Activated naive CD4-positive, alpha-beta T cell treated with anti-CD3 and anti-CD28 coated beads, Interleukin-2, amount 50 U/mL, for 72 hours (primary cell): ENCODE data around the gene PSMA3. TPM values are rescaled to one million over a fixed set of nuclear protein-coding genes. Genes with fewer than 3 reads are reported as not detected.

Experiments used
- ATAC-seq, 2 donors: fragments of 150-1000 bp; cut with Tn5 transposase; 2 replicates each; pipeline ENCODE4 v1.10.0; 2021; ENCODE audit warnings: mild to moderate bottlenecking in 2 of 2, moderate library complexity in 2 of 2
- DNase-seq, 2 donors: peaks; one replicate each; pipeline ENCODE4 v3.0.0; 2021 to 2022; ENCODE audit warnings: low spot score in 2 of 2
- H3K27ac Mint-ChIP-seq, 2 donors: one replicate each; pipeline ENCODE4 v1.8.0; 2022; ENCODE audit warnings: mild to moderate bottlenecking in 2 of 2, mixed read lengths in 2 of 2
- H3K36me3 Mint-ChIP-seq, 2 donors: one replicate each; pipeline ENCODE4 v1.8.0; 2022; ENCODE audit warnings: mixed read lengths in 2 of 2
- H3K9me3 Mint-ChIP-seq, 2 donors: one replicate each; pipeline ENCODE4 v1.8.0; 2022; ENCODE audit warnings: mixed read lengths in 2 of 2
- total RNA-seq, 2 donors: library from RNA; stranded (reverse); gene quantifications; one replicate each; pipeline ENCODE4 v1.2.3, GENCODE V29; 2022

Gene PSMA3
- 100 to 1,000 TPM; 252 to 310 TPM for total RNA-seq

DNA sequence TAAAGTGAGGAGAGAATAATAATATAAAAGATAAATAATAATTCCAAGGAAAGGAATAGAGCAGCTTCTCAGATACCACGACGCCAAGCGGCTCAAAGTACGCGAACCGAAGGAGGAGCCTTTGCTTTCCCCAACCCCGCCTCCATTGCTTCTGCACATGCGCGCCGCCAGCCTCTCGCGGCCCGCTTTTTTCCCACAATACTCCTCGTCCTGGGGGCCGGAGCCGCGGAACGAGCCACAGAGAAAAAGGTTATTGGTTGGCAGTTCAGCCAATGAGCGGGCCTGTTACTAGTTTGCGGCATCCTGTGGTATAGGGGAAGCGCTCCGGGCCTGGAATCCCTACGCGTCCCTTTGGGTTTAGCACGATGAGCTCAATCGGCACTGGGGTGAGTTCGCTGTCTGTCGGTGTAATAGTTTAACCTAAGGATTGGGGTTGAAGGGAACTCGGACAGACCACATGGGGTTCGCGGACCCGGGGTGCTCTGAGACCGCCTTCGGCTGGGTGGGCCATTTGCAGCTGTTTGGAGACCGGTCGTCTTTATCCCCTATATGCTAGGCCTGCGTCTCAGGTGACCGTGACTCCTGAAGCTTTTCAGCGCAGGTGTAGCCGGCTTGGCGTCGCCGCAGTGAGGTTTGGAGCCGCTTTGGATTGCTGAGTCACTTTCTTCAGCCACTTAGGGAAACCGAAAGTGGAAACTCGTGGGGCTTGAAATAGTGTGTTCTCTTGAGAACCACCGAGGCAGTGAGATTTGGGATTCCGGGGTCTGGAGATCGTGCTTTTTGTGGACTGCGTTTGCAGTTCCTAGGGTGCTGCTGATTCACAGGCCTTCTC lies at the start of gene PSMA3:
TSS of gene PSMA3 (plus strand) at position 288 of the 832 bp plus-strand sequence. CDS start at position 366, 78 bp downstream.
- peaks cover 24 to 28% of the 10 kb centered on the region in 2 donors for H3K36me3 Mint-ChIP-seq
- peak; percentile 92 to 95 for ATAC-seq
- H3K9me3 Mint-ChIP-seq, result no peaks in the 10 kb centered on the region
- DNase-seq, result peak; percentile 94 to 97
- peak within 1 kb of the TSS; percentile 96 to 99 for H3K27ac Mint-ChIP-seq

DNA sequence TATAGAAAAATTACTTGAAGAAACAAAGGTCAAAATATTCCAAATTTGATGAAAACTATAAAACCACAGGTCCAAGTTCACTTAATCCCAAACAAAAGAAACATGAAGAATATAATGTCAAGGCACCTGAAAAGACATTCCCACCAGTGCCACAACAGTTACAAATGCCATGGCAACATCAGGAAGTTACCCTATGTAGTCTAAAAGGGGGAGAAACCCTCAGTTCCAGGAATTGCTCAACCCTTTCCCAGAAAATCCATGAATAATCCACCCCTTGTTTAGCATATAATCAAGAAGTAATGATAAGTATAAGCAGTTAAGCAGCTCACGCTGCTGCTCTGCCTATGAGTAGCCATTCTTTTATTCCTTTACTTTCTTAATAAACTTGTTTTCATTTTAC lies 48.4 kb upstream of the PSMA3 start:
- Mint-ChIP-seq H3K27ac (no peak overlapping the region), H3K36me3 (peaks cover 0 to 11% of the 10 kb centered on the region in 2 donors), H3K9me3 (no peaks in the 10 kb centered on the region)
- DNase-seq (no peak), ATAC-seq (no peak)

DNA sequence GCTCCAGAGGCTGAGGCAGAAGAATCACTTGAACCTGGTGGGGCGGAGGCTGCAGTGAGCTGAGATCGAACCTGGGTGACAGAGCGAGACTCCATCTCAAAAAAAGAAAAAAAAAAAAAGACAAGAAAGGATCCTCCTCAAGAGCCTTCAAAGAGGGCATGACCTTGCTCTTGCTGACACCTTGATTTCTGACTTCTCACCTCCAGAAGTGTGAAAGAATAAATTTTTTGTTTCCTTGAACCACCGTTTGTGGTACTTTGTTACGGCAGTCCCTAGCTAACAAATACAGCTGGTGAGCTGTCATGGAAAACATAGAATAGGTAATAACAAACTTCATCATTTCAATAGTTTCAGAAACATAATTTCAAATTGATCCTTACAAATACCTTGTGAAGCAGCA lies 46.6 kb upstream of the PSMA3 start:
- H3K27ac Mint-ChIP-seq, result no peak overlapping the region

DNA sequence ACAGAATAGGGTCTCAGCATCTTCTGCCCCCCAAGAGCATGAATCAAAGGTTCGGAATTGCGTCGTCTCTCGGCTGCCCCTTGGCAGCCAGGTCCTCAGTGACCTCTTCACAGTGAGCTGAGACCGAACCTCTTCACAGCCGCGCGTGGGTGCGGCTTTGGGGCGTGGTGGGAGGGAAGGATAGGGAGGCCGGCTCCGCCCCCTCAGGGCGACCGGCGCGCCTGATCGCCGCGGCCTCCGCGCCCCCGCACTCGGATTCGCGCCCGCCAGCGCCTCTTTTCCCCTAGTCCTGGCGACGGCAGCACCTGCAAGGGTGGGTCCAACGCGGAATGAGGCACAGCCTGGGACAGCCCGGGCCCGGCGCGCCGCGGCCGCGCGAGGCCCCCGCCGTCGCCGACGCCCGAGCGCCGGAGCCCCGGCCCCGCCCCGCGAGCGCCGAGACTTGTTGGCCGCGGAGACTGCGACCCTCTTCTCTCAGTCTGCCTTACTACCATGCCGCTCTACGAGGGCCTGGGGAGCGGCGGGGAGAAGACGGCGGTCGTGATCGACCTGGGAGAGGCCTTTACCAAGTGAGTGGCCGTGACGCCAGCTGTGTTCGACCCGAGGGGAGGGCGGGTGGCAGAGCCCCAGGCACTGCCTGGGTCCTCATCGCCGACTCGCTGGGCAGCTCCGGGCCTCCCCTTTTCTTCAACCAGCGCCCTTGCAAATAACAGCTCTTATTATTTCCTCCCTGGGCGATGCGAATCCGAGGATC lies 44.7 kb upstream of the PSMA3 start, which contains the start of gene ACTR10:
TSS of gene ACTR10 (plus strand) at position 424 of the 754 bp plus-strand sequence. CDS start at position 493, 69 bp downstream.
- H3K9me3 Mint-ChIP-seq, result no peaks in the 10 kb centered on the region
- DNase-seq (peak; percentile 85 to 92), ATAC-seq (peak; percentile 90 to 93)
- H3K27ac Mint-ChIP-seq, result peak within 1 kb of the TSS; percentile 96 to 98
- peaks cover 0 to 11% of the 10 kb centered on the region in 2 donors for H3K36me3 Mint-ChIP-seq

More for the DNA sequence above, 46.6 kb upstream of the PSMA3 start:
- no peaks in the 10 kb centered on the region for H3K9me3 Mint-ChIP-seq
- ATAC-seq (no peak), DNase-seq (no peak)
- H3K36me3 Mint-ChIP-seq, result peaks cover 0 to 11% of the 10 kb centered on the region in 2 donors

DNA sequence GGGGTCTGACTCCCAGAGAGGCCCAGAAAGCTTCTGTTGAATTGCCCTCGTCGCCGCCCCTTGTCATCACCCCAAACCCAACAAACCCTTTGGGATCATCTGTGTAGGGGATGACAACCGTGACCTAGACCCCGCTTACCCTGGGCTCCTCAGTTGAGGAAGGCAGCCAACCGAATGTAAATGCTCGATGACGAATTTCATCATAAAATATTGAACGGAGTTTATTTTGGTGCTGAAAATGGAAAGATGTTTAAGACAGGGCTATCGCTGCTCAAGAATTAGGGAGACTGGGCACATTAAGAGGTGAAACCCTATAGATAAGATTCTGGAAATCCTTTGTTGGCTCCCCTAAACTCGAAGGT lies 44.2 kb upstream of the PSMA3 start:
- DNase-seq (no peak), ATAC-seq (peak; percentile 19 to 50)
- H3K36me3 Mint-ChIP-seq, result peaks cover 0 to 11% of the 10 kb centered on the region in 2 donors
- H3K27ac Mint-ChIP-seq, result peak overlapping the region; percentile 96 to 98
- no peaks in the 10 kb centered on the region for H3K9me3 Mint-ChIP-seq

DNA sequence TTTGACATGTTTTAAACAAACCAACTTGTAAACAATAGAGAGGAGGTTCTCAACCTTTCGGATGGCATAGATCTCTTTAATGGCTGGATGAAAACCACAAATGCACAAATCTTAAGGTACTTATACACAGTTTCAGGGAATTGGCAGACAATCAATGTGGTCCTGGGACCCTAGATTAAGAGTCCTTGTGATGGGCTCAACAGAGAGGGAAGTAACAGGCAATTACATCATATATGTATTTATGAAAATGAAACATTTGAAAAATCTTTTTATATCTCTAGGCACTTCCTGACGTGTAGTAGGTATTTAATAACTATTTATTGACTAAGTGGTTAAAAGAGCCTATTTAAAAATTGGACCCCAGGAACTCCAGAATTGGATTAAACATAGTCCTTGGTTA lies 43.8 kb upstream of the PSMA3 start:
- ATAC-seq (no peak), DNase-seq (no peak)
- H3K36me3 Mint-ChIP-seq, result peaks cover 0 to 11% of the 10 kb centered on the region in 2 donors
- H3K9me3 Mint-ChIP-seq, result no peaks in the 10 kb centered on the region
- peak overlapping the region; percentile 96 to 98 for H3K27ac Mint-ChIP-seq

DNA sequence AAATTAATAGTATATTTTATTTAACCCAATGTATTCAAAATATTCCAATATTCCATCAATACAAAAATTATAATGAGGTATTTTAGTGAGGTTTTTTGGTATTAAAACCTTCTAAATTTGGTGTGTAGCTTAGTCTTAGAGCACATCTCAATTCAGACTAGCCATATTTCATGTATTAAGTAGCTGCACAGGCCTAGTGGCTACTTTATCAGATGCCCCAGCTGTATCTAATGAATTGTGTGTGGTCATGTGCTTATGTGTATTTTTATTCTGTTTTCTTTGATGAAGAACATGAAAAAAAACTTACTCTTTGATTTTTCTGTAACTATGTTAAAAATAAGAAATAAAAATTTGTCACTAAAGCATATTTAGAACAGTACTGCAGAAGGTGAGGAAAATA lies 31.5 kb upstream of the PSMA3 start:
- DNase-seq (no peak), ATAC-seq (no peak)
- no peak overlapping the region for H3K27ac Mint-ChIP-seq

DNA sequence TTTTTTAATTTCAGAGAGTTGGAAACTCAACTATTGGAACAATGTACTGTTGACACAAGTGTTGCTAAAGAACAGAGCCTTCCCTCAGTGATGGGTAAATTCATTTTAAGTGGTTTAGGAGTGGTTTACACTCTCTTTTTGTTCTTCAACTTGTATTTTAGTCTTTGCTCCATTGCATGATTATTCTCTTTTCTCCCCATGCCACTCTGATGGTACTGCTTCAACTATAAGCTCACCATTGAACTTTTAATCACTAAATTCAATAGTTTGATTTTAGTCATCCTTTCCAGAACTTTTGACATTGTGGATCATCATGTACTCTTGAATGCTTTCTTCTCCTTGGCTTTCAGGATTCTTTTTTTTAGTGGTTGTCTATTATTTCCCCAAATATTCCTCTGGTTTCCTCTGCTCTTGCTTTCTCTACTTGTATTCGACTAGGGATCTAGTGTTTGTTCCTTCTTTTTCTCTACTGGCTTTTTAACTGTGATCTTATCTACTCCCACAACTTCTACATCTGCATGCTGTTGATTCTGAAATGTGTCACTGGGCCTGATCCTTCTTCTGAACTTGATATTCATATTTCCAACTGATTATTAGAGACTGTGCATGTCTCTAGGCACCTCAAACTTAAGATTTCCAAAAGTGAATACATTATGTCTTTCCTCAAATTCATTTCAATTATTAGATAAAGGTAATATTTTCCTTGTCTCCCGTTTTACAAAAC lies 29.3 kb upstream of the PSMA3 start:
- ATAC-seq, result peak in 1 of 2 donors; percentile 58
- peak overlapping the region in 1 of 2 donors; percentile 21 for H3K27ac Mint-ChIP-seq
- no peak for DNase-seq
- H3K9me3 Mint-ChIP-seq, result no peaks in the 10 kb centered on the region
- peaks cover 6 to 21% of the 10 kb centered on the region in 2 donors for H3K36me3 Mint-ChIP-seq

More for the DNA sequence above, 31.5 kb upstream of the PSMA3 start:
- Mint-ChIP-seq H3K36me3 (peaks cover 6 to 21% of the 10 kb centered on the region in 2 donors), H3K9me3 (no peaks in the 10 kb centered on the region)

DNA sequence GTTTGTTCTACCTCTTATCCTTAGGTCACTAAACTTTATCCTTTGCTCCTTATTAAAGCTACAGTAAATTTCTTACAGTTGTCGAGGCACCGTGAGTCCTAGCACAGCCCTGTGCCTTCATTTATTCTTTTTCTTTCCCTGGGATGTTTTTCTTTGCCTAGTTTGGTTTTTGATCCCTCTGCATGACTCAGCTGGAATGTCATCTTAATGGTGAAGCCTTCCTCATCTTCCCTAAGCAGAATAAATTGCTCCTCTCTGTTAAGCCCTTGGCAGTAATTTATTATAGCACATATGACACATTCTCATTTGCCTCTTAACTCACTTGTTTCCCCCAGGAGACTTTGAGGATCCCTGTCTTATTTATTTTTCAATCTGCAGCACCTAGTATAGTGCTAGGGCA lies 28.1 kb upstream of the PSMA3 start:
- ATAC-seq (no peak), DNase-seq (no peak)
- Mint-ChIP-seq H3K9me3 (no peaks in the 10 kb centered on the region), H3K27ac (peak overlapping the region in 1 of 2 donors; percentile 72), H3K36me3 (peaks cover 11% of the 10 kb centered on the region in 2 donors)

DNA sequence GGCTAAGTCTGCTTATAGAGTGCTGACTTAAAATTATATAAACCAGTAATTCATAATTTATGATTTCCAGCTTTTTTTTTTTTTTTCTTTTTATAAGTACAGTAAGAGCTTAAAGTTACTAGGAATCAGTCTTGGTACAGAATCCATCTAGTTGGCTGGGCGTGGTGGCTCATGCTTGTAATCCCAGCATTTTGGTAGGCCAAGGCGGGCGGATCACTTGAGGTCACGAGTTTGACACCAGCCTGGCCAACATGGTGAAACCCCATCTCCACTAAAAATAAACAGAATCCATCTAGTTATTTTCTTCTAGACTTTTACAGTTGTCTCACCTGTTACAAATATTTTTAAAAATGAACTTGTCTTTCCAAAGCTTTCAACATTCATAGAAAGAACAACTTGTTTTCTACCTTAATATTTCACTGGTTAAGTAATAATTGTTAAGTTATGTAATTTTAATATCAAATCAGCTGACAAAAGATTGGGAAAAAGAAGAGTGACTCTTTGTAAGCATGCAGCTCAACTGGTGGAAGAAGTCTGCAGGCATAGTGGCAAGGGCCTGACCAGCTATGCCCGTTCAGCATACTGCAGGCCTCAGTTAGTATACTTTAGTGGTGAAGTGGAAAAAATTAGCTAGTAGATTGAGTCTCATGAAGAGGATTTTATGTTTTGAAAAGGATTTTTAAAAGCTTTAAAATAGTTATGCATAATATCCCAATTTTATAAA lies 17.4 kb upstream of the PSMA3 start:
- no peaks in the 10 kb centered on the region for H3K36me3 Mint-ChIP-seq

DNA sequence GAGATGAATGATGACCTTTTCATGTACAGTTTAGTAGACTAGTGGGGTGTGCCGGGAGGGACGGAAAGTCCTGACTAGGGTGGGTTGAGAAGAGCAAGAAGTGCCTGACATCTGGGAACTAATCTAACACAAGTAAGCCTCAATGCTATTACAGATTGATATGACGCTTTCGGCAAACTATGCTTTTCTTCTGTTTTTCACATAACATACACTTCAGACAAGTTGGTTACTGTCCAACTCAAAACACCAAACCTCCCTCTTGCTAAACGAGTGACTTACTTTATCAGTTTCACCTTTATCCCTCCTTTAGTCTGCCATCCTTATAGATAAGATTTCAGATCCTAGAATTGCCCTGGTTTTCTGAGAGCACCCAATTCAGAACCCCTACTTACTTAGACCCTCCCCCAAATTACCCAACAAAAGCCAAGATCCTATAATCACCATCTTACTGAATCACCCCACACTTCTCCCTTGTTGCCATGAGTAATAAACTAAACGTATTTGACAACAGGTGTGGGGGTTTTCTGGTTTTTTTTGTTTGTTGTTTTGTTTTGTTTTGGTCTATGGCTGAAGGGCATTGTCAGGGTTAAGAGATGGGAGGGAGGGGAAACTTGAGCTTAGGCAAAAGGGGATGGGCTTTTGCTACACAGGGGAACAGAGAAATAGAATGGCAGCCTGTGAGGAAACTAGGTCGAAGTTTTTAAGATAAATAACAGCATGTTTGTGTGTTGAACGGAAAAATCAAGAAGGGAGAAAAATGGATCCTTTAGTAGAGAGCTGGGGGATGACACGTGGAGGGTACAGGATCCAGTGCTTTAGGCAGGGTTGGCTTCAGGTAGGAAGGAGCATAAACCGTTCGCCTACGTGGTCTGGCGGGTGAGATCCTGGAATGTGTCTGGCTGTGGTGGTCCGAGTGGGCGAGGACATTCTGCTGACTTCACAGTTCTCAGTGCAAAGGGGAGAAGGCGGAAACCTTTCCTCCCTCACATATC lies 6.1 kb upstream of the PSMA3 start:
- no peak for DNase-seq
- ATAC-seq, result peak; percentile 25 to 57
- Mint-ChIP-seq H3K27ac (no peak overlapping the region), H3K36me3 (no peaks in the 10 kb centered on the region), H3K9me3 (no peaks in the 10 kb centered on the region)

More for the DNA sequence above, 17.4 kb upstream of the PSMA3 start:
- no peak for DNase-seq
- no peaks in the 10 kb centered on the region for H3K9me3 Mint-ChIP-seq
- no peak overlapping the region for H3K27ac Mint-ChIP-seq
- ATAC-seq, result no peak

DNA sequence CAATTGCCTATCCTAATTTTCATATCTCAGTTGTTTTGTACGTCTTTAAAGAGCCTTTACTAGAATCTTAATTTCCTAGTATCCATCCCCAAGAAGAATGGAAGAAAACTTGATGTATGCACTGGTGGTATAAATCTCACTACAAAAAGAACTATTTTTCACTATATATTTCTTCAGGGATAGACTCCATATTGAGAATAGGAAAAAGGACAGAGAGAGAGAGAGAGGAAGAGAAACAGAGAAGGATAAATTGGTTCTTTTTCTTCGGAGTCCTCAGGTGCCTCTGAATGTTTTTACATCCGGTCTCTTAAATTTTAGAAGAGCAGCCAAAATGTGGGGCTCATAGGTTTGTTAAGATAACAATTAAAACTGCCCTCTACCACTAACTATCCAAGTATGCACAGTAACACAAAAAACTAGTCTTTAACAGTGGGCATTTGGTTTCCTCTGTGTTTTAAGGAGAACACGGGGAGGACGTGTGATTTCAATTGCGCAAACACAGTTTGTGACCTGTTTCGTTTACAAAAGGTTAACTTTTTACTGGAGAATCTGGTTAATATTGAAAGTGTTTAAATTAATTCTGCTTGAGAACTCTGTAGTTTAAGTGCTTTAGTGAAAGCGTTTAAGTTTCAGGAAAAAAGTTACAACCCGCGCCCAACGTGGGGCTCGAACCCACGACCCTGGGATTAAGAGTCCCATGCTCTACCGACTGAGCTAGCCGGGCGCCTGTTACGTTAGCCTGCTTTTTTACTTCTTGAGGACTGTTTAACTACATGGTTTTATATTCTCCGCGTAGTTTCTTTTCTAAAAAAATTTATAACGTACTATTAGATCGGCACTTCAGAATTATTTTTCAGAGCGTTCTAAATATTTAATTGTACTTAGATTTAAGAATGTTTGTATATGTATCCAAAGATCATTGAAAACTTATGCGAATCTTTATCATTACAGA lies 5.1 kb upstream of the PSMA3 start:
- DNase-seq (peak; percentile 68 to 81), ATAC-seq (peak; percentile 14 to 39)
- Mint-ChIP-seq H3K9me3 (no peaks in the 10 kb centered on the region), H3K36me3 (no peaks in the 10 kb centered on the region), H3K27ac (no peak overlapping the region)

DNA sequence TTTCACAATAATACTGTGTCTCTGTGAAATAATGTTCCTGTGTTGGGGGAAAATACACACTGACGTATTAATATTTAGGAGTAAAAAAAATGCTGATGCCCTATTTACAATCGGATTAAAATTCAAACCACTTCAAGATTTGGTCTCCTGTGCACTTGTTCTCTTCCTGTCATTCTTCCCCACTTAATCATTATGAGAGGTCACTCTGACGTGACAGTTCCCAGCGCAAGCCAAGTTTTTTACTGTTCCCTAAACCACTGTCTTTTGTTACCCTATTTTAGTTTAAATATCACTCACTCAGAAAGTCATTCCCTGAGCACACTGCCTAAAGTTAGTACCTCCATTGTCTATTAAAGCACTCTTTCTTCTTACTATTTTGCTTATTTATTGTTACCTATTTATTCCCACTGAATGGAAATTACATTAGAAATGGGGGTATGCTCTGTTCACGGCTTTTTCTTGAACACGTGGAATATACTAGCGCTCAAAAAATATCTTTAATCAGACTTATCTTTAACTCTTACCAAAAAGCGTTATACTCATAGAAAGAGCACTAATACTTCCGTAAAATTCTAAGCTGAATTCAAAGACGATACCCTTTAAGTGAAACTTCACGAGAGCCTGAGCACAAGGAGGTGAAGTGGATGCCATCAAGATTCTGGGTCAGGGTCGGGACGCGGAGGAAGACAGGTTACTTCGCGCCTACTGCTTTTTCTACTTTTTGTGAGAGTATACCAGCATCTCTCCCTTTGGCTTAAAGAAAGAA lies 670 bp upstream of the PSMA3 start:
- peak; percentile 19 to 45 for ATAC-seq
- no peak for DNase-seq
- H3K9me3 Mint-ChIP-seq, result no peaks in the 10 kb centered on the region
- H3K36me3 Mint-ChIP-seq, result peaks cover 24 to 28% of the 10 kb centered on the region in 2 donors
- H3K27ac Mint-ChIP-seq, result peak overlapping the region; percentile 96 to 99
